GM12891 (cell line): ENCODE measurements around the gene CRB1.

ENCODE experiments used
- PAX5 ChIP-seq: IDR thresholded peaks from 2 replicates; pipeline ENCODE4 v1.6.1; 2011; ENCODE audit warnings: low read length, moderate library complexity, mild to moderate bottlenecking; ENCODE audit not compliant: insufficient read depth, severe bottlenecking
- POLR2A ChIP-seq: IDR thresholded peaks from 2 replicates; pipeline ENCODE4 v1.6.1; 2011; ENCODE audit warnings: low read depth, low read length, control low read depth
- POLR2AphosphoS5 ChIP-seq: IDR thresholded peaks from 2 replicates; pipeline ENCODE4 v1.6.1; 2011; ENCODE audit warnings: low read depth, low read length, control low read depth
- POU2F2 ChIP-seq: IDR thresholded peaks from 2 replicates; pipeline ENCODE4 v1.6.1; 2011; ENCODE audit warnings: low read depth, mild to moderate bottlenecking, control low read depth, low read length, moderate library complexity
- SPI1 ChIP-seq: IDR thresholded peaks from 2 replicates; pipeline ENCODE4 v1.6.1; 2011; ENCODE audit warnings: low read depth, low read length, control low read depth
- TAF1 ChIP-seq: IDR thresholded peaks from 2 replicates; pipeline ENCODE4 v1.6.1; 2011; ENCODE audit warnings: low read depth, low read length, control low read depth

DNA sequence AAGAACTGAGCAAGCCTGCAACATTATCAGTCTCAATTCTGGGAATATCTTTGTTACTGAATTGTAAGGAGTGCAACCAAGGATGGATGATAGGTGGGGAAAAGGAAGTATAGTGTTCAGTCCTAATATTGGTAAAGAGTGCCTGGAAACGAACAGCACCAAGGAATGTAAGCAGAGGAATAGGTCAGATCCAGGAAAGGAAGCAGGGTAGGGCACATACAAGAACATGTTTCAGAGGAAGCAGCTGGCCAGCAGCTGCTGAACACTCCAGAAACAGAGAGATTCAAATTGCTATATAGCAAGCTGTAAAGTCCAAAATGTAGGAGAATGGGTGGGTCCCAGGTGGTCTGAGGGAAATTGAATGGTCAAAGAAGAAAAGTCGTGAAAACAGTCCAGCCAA lies 37.9 kb downstream of the CRB1 start:
- TF ChIP-seq POLR2A (no peak), POLR2AphosphoS5 (no peak), TAF1 (no peak), SPI1 (no peak), PAX5 (no peak), POU2F2 (no peak)
